ENCODE data around the gene GDPD5.

- TF ChIP-seq REST (IDR thresholded peaks at IDR 0.05; ENCODE audit: low read depth, low read length) = no peak
- TF ChIP-seq EGR1 (IDR thresholded peaks at IDR 0.05; ENCODE audit: borderline replicate concordance in 1 of 2, low read depth in 2 of 2, low read length in 2 of 2) = no peak
- no peak for TF ChIP-seq ESRRA (IDR thresholded peaks at IDR 0.05; ENCODE audit: low read length)
- TF ChIP-seq CTCF (IDR thresholded peaks at IDR 0.05 in 2 of 3, conservative IDR thresholded peaks at IDR 0.05 in 1 of 3; ENCODE audit: control insufficient read depth in 2 of 3, extremely low read depth in 1 of 3, insufficient read depth in 1 of 3, low read depth in 3 of 3, low read length in 3 of 3) = no peak
- TF ChIP-seq GATAD2B (conservative IDR thresholded peaks at IDR 0.05; ENCODE audit: low read depth) = no peak
- TF ChIP-seq USF1 (IDR thresholded peaks at IDR 0.05; ENCODE audit: borderline replicate concordance, extremely low read length, insufficient read depth, low read depth, low read length) = no peak
- no peak for TF ChIP-seq POLR2A (IDR thresholded peaks at IDR 0.05; ENCODE audit: low read depth, low read length)
- no peak for TF ChIP-seq SMAD1 (IDR thresholded peaks at IDR 0.05; ENCODE audit: low read depth, partially characterized antibody)
- TF ChIP-seq ELK1 (IDR thresholded peaks at IDR 0.05; ENCODE audit: low read depth, low read length) = no peak
- no peak for TF ChIP-seq MAX (IDR thresholded peaks at IDR 0.05; ENCODE audit: low read depth, low read length)
These were observed 46.8 kb downstream of the GDPD5 start for GRCh38 chr11:75478783-75479596.
